HEK293T (cell line): ENCODE data around the gene KANK2.

Experiments used
- FOXA1 ChIP-seq: fragments of 450-650 bp; IDR thresholded peaks from 2 replicates; pipeline ENCODE4 v1.6.1; 2016; ENCODE audit warnings: mild to moderate bottlenecking
- FOXM1 ChIP-seq: fragments of 450-650 bp; IDR thresholded peaks from 2 replicates; pipeline ENCODE4 v1.6.1; 2017; ENCODE audit warnings: mild to moderate bottlenecking, borderline replicate concordance
- HDGF ChIP-seq: fragments of 450-650 bp; IDR thresholded peaks from 2 replicates; pipeline ENCODE4 v1.6.1; 2017; ENCODE audit warnings: antibody characterized with exemption, borderline replicate concordance
- NFRKB ChIP-seq: fragments of 450-650 bp; IDR thresholded peaks from 2 replicates; pipeline ENCODE4 v1.6.1; 2016; ENCODE audit warnings: mild to moderate bottlenecking, moderate library complexity
- SP1 ChIP-seq: fragments of 450-650 bp; IDR thresholded peaks from 2 replicates; pipeline ENCODE4 v1.6.1; 2017

GRCh38 chr19:11168568-11168967, 28.8 kb downstream of the KANK2 start:
- no peak for TF ChIP-seq HDGF
- no peak for TF ChIP-seq NFRKB
- no peak for TF ChIP-seq FOXM1
- TF ChIP-seq SP1, result no peak
- no peak for TF ChIP-seq FOXA1
